OCI-LY1 (cell line): ENCODE measurements around the gene FAM72C.
"Not testable (repeated sequence)": the region's sequence is repeated elsewhere in the genome, so short reads cannot be mapped to it uniquely, and the experiment has no call there.

ENCODE experiments used
- EZH2 ChIP-seq: fragments of 200-600 bp; sonication (generic), shearing (Covaris generic); IDR thresholded peaks from 2 replicates; pipeline ENCODE4 v1.8.0; 2017; ENCODE audit warnings: borderline replicate concordance, mixed run types, mild to moderate bottlenecking, antibody characterized with exemption, low read length, moderate library complexity, mixed read lengths
- TF ChIP-seq, protein P1 (sequence below): fragments of 200-600 bp; sonication (generic), shearing (Covaris generic); IDR thresholded peaks from 2 replicates; pipeline ENCODE4 v1.5.1; 2017; ENCODE audit warnings: mild to moderate bottlenecking, antibody characterized with exemption, low read length, moderate library complexity, mixed read lengths

GRCh38 chr1:144002141-144002881, 30.5 kb upstream of the FAM72C start:
- TF ChIP-seq, protein P1, sequence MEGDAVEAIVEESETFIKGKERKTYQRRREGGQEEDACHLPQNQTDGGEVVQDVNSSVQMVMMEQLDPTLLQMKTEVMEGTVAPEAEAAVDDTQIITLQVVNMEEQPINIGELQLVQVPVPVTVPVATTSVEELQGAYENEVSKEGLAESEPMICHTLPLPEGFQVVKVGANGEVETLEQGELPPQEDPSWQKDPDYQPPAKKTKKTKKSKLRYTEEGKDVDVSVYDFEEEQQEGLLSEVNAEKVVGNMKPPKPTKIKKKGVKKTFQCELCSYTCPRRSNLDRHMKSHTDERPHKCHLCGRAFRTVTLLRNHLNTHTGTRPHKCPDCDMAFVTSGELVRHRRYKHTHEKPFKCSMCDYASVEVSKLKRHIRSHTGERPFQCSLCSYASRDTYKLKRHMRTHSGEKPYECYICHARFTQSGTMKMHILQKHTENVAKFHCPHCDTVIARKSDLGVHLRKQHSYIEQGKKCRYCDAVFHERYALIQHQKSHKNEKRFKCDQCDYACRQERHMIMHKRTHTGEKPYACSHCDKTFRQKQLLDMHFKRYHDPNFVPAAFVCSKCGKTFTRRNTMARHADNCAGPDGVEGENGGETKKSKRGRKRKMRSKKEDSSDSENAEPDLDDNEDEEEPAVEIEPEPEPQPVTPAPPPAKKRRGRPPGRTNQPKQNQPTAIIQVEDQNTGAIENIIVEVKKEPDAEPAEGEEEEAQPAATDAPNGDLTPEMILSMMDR: not testable (repeated sequence)
- TF ChIP-seq EZH2: not testable (repeated sequence)
